ENCODE results near the gene KCNK16.

GRCh38 chr6:39362487-39362865 lies 40.0 kb upstream of the KCNK16 start:
- TF ChIP-seq CTCF (conservative IDR thresholded peaks at IDR 0.05) (no peak), EZH2 (IDR thresholded peaks at IDR 0.05; ENCODE audit: low read depth) (no peak)

All from PC-9 (cell line).